Measurements from ENCODE around the gene AURKB. TPM values are rescaled to one million over a fixed set of nuclear protein-coding genes. Genes with fewer than 3 reads are reported as not detected.

Gene AURKB
- polyA plus RNA-seq (2013), result 4.0 TPM

GRCh38 chr17:8209907-8210760, at the start of gene AURKB:
AURKB (minus strand) TSS chr17:8210575; CDS start chr17:8210224, 351 bp downstream.
- 2% methylated on average over 39 of the region's 46 CpGs for WGBS (ENCODE audit: insufficient coverage)

GRCh38 chr17:8257801-8258200, 47.4 kb upstream of the AURKB start:
- Histone ChIP-seq H3K4me3 (ENCODE audit: control insufficient read depth in 1 of 7, extremely low read depth in 1 of 7, insufficient read depth in 4 of 7, low read depth in 2 of 7, low read length in 6 of 7) (no peak overlapping the region), H3K27me3 (replicated peaks in 2 of 5; ENCODE audit: control insufficient read depth in 4 of 5, insufficient read depth in 5 of 5, low read length in 4 of 5) (no peaks in the 10 kb centered on the region), H3K4me1 (ENCODE audit: control extremely low read depth in 1 of 4, control insufficient read depth in 4 of 4, insufficient read depth in 4 of 4, low read length in 3 of 4) (no peaks in the 10 kb centered on the region), H3K27ac (ENCODE audit: insufficient read depth in 1 of 2, low read depth in 1 of 2, low read length in 2 of 2, poor library complexity in 1 of 2, severe bottlenecking in 2 of 2) (no peak overlapping the region), H3K36me3 (ENCODE audit: control insufficient read depth in 4 of 4, insufficient read depth in 4 of 4, low read length in 3 of 4) (peaks cover 4 to 77% (median 57%) of the 10 kb centered on the region in 4 experiments), H3K9me3 (ENCODE audit: control extremely low read depth in 1 of 5, control insufficient read depth in 4 of 5, insufficient read depth in 2 of 5, low read depth in 1 of 5, low read length in 4 of 5) (no peaks in the 10 kb centered on the region)
- ChIA-PET CTCF (interaction anchor here (1.3 kb wide), 2 partner anchors 13 to 43 kb away, joined by 4 to 6 read pairs; no protein-coding TSS in a partner anchor), POLR2A (no interaction called here)
- 98% methylated on average over 7 of the region's 8 CpGs for WGBS (ENCODE audit: insufficient coverage)
- DNase-seq, result no peak

More at GRCh38 chr17:8209907-8210760, at the start of gene AURKB:
- ChIA-PET CTCF (interaction anchor here (0.7 to 3.6 kb wide), 3 partner anchors 12 to 98 kb away, joined by 4 to 17 read pairs (median 17); no protein-coding TSS in a partner anchor), POLR2A (interaction anchor here (0.7 to 1.3 kb wide), 4 partner anchors 11 to 38 kb away, joined by 3 to 5 read pairs (median 4); partner anchors contain the start of gene CTC1)
- H3K9me3 ChIP-seq (ENCODE audit: control extremely low read depth in 1 of 5, control insufficient read depth in 4 of 5, insufficient read depth in 2 of 5, low read depth in 1 of 5, low read length in 4 of 5), result no peaks in the 10 kb centered on the region
- H3K27me3 ChIP-seq (replicated peaks in 2 of 5; ENCODE audit: control insufficient read depth in 4 of 5, insufficient read depth in 5 of 5, low read length in 4 of 5), result no peaks in the 10 kb centered on the region
- DNase-seq, result peak; percentile 94 to 98 (median 96)
- H3K4me1 ChIP-seq (ENCODE audit: control extremely low read depth in 1 of 4, control insufficient read depth in 4 of 4, insufficient read depth in 4 of 4, low read length in 3 of 4), result peaks cover 4 to 33% (median 19%) of the 10 kb centered on the region in 4 experiments
- peak within 1 kb of the TSS; percentile 64 to 84 for H3K27ac ChIP-seq (ENCODE audit: insufficient read depth in 1 of 2, low read depth in 1 of 2, low read length in 2 of 2, poor library complexity in 1 of 2, severe bottlenecking in 2 of 2)
- peak within 1 kb of the TSS; percentile 60 to 95 (median 86) for H3K4me3 ChIP-seq (ENCODE audit: control insufficient read depth in 1 of 7, extremely low read depth in 1 of 7, insufficient read depth in 4 of 7, low read depth in 2 of 7, low read length in 6 of 7)
- peaks cover 0 to 27% (median 4%) of the 10 kb centered on the region in 4 experiments for H3K36me3 ChIP-seq (ENCODE audit: control insufficient read depth in 4 of 4, insufficient read depth in 4 of 4, low read length in 3 of 4)

- ChIA-PET CTCF (interaction anchor here (1.2 to 1.3 kb wide), 2 partner anchors 14 to 69 kb away, joined by 3 to 4 read pairs; no protein-coding TSS in a partner anchor), POLR2A (interaction anchor here (1.2 kb wide), 1 partner anchor 39 kb away, joined by 6 read pairs; the partner anchor contains the start of gene SLC25A35)
- H3K4me1 ChIP-seq (ENCODE audit: control extremely low read depth in 1 of 4, control insufficient read depth in 4 of 4, insufficient read depth in 4 of 4, low read length in 3 of 4), result no peaks in the 10 kb centered on the region
- DNase-seq, result no peak
- no peak overlapping the region for H3K27ac ChIP-seq (ENCODE audit: insufficient read depth in 1 of 2, low read depth in 1 of 2, low read length in 2 of 2, poor library complexity in 1 of 2, severe bottlenecking in 2 of 2)
- H3K4me3 ChIP-seq (ENCODE audit: control insufficient read depth in 1 of 7, extremely low read depth in 1 of 7, insufficient read depth in 4 of 7, low read depth in 2 of 7, low read length in 6 of 7), result no peak overlapping the region
- no peaks in the 10 kb centered on the region for H3K27me3 ChIP-seq (replicated peaks in 2 of 5; ENCODE audit: control insufficient read depth in 4 of 5, insufficient read depth in 5 of 5, low read length in 4 of 5)
- no peaks in the 10 kb centered on the region for H3K9me3 ChIP-seq (ENCODE audit: control extremely low read depth in 1 of 5, control insufficient read depth in 4 of 5, insufficient read depth in 2 of 5, low read depth in 1 of 5, low read length in 4 of 5)
- peaks cover 2 to 69% (median 53%) of the 10 kb centered on the region in 4 experiments for H3K36me3 ChIP-seq (ENCODE audit: control insufficient read depth in 4 of 4, insufficient read depth in 4 of 4, low read length in 3 of 4)
- WGBS (ENCODE audit: insufficient coverage), result 100% methylated on average over 4 of the region's 6 CpGs
Measured at GRCh38 chr17:8256691-8257090, 46.3 kb upstream of the AURKB start.

- Histone ChIP-seq H3K27ac (ENCODE audit: insufficient read depth in 1 of 2, low read depth in 1 of 2, low read length in 2 of 2, poor library complexity in 1 of 2, severe bottlenecking in 2 of 2) (no peak overlapping the region), H3K4me1 (ENCODE audit: control extremely low read depth in 1 of 4, control insufficient read depth in 4 of 4, insufficient read depth in 4 of 4, low read length in 3 of 4) (no peaks in the 10 kb centered on the region), H3K27me3 (replicated peaks in 2 of 5; ENCODE audit: control insufficient read depth in 4 of 5, insufficient read depth in 5 of 5, low read length in 4 of 5) (no peaks in the 10 kb centered on the region), H3K9me3 (ENCODE audit: control extremely low read depth in 1 of 5, control insufficient read depth in 4 of 5, insufficient read depth in 2 of 5, low read depth in 1 of 5, low read length in 4 of 5) (no peaks in the 10 kb centered on the region), H3K4me3 (ENCODE audit: control insufficient read depth in 1 of 7, extremely low read depth in 1 of 7, insufficient read depth in 4 of 7, low read depth in 2 of 7, low read length in 6 of 7) (no peak overlapping the region), H3K36me3 (ENCODE audit: control insufficient read depth in 4 of 4, insufficient read depth in 4 of 4, low read length in 3 of 4) (peaks cover 2 to 65% (median 50%) of the 10 kb centered on the region in 4 experiments)
- 100% methylated on average over 6 of the region's 10 CpGs for WGBS (ENCODE audit: insufficient coverage)
- CTCF ChIA-PET, result interaction anchor here (1.2 to 1.3 kb wide), 2 partner anchors 14 to 69 kb away, joined by 3 to 4 read pairs; no protein-coding TSS in a partner anchor
- no peak for DNase-seq
- POLR2A ChIA-PET, result interaction anchor here (1.2 kb wide), 1 partner anchor 39 kb away, joined by 6 read pairs; the partner anchor contains the start of gene SLC25A35
Measured at GRCh38 chr17:8256291-8256690, 45.9 kb upstream of the AURKB start.

- POLR2A ChIA-PET, result no interaction called here
Measured at GRCh38 chr17:8255499-8255898, 45.1 kb upstream of the AURKB start.

GRCh38 chr17:8254881-8255280, 44.5 kb upstream of the AURKB start:
- no peak overlapping the region for H3K4me3 ChIP-seq (ENCODE audit: control insufficient read depth in 1 of 7, extremely low read depth in 1 of 7, insufficient read depth in 4 of 7, low read depth in 2 of 7, low read length in 6 of 7)
- no peaks in the 10 kb centered on the region for H3K27me3 ChIP-seq (replicated peaks in 2 of 5; ENCODE audit: control insufficient read depth in 4 of 5, insufficient read depth in 5 of 5, low read length in 4 of 5)
- H3K27ac ChIP-seq (ENCODE audit: insufficient read depth in 1 of 2, low read depth in 1 of 2, low read length in 2 of 2, poor library complexity in 1 of 2, severe bottlenecking in 2 of 2), result no peak overlapping the region
- no peaks in the 10 kb centered on the region for H3K9me3 ChIP-seq (ENCODE audit: control extremely low read depth in 1 of 5, control insufficient read depth in 4 of 5, insufficient read depth in 2 of 5, low read depth in 1 of 5, low read length in 4 of 5)
- CTCF ChIA-PET, result interaction anchor here (2.0 kb wide), 1 partner anchor 46 kb away, joined by 6 read pairs; no protein-coding TSS in a partner anchor
- DNase-seq, result no peak
- H3K36me3 ChIP-seq (ENCODE audit: control insufficient read depth in 4 of 4, insufficient read depth in 4 of 4, low read length in 3 of 4), result peaks cover 2 to 55% (median 44%) of the 10 kb centered on the region in 4 experiments
- POLR2A ChIA-PET, result no interaction called here
- H3K4me1 ChIP-seq (ENCODE audit: control extremely low read depth in 1 of 4, control insufficient read depth in 4 of 4, insufficient read depth in 4 of 4, low read length in 3 of 4), result peaks cover 2 to 8% (median 7%) of the 10 kb centered on the region in 4 experiments
- WGBS (ENCODE audit: insufficient coverage), result 98% methylated on average over 6 of the region's 11 CpGs

More at GRCh38 chr17:8255499-8255898, 45.1 kb upstream of the AURKB start:
- Histone ChIP-seq H3K27ac (ENCODE audit: insufficient read depth in 1 of 2, low read depth in 1 of 2, low read length in 2 of 2, poor library complexity in 1 of 2, severe bottlenecking in 2 of 2) (no peak overlapping the region), H3K27me3 (replicated peaks in 2 of 5; ENCODE audit: control insufficient read depth in 4 of 5, insufficient read depth in 5 of 5, low read length in 4 of 5) (no peaks in the 10 kb centered on the region), H3K9me3 (ENCODE audit: control extremely low read depth in 1 of 5, control insufficient read depth in 4 of 5, insufficient read depth in 2 of 5, low read depth in 1 of 5, low read length in 4 of 5) (no peaks in the 10 kb centered on the region), H3K36me3 (ENCODE audit: control insufficient read depth in 4 of 4, insufficient read depth in 4 of 4, low read length in 3 of 4) (peaks cover 2 to 60% (median 47%) of the 10 kb centered on the region in 4 experiments), H3K4me1 (ENCODE audit: control extremely low read depth in 1 of 4, control insufficient read depth in 4 of 4, insufficient read depth in 4 of 4, low read length in 3 of 4) (peaks cover 0 to 2% (median under 1%) of the 10 kb centered on the region in 4 experiments), H3K4me3 (ENCODE audit: control insufficient read depth in 1 of 7, extremely low read depth in 1 of 7, insufficient read depth in 4 of 7, low read depth in 2 of 7, low read length in 6 of 7) (no peak overlapping the region)
- WGBS (ENCODE audit: insufficient coverage), result 97% methylated on average over 6 of the region's 9 CpGs
- DNase-seq, result peak in 1 of 3 donors; percentile 9
- CTCF ChIA-PET, result interaction anchor here (1.2 to 2.0 kb wide), 2 partner anchors 45 to 70 kb away, joined by 3 to 6 read pairs; no protein-coding TSS in a partner anchor
